ENCODE data around the gene ABHD1. TPM values are rescaled to one million over a fixed set of nuclear protein-coding genes. Genes with fewer than 3 reads are reported as not detected.

ABHD1 gene
- total and polyA plus RNA-seq, 8 donors: 0.26 to 0.99 (median 0.34) TPM; not detected in 1

DNA sequence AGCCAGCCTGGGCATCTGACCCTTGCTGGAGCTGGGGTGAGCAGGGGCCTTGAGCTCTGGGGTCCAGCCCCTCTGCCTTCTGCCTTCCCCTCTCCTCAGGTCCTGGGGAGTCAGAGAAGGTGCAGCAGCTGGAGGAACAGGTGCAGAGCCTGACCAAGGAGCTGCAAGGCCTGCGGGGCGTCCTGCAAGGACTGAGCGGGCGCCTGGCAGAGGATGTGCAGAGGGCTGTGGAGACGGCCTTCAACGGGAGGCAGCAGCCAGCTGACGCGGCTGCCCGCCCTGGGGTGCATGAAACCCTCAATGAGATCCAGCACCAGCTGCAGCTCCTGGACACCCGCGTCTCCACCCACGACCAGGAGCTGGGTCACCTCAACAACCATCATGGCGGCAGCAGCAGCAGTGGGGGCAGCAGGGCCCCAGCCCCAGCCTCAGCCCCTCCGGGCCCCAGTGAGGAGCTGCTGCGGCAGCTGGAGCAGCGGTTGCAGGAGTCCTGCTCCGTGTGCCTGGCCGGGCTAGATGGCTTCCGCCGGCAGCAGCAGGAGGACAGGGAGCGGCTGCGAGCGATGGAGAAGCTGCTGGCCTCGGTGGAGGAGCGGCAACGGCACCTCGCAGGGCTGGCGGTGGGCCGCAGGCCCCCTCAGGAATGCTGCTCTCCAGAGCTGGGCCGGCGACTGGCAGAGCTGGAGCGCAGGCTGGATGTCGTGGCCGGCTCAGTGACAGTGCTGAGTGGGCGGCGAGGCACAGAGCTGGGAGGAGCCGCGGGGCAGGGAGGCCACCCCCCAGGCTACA is 41.4 kb upstream of the ABHD1 start:
- DNase-seq: peak in 2 of 6 donors; percentile 51 to 81
- no peak overlapping the region for H3K4me3 ChIP-seq
- intact Hi-C loops (cut with DNase I): loop anchor here in 1 of 3 donors (10.0 kb wide), 1 partner anchor 117 kb away; no protein-coding TSS in a partner anchor

DNA sequence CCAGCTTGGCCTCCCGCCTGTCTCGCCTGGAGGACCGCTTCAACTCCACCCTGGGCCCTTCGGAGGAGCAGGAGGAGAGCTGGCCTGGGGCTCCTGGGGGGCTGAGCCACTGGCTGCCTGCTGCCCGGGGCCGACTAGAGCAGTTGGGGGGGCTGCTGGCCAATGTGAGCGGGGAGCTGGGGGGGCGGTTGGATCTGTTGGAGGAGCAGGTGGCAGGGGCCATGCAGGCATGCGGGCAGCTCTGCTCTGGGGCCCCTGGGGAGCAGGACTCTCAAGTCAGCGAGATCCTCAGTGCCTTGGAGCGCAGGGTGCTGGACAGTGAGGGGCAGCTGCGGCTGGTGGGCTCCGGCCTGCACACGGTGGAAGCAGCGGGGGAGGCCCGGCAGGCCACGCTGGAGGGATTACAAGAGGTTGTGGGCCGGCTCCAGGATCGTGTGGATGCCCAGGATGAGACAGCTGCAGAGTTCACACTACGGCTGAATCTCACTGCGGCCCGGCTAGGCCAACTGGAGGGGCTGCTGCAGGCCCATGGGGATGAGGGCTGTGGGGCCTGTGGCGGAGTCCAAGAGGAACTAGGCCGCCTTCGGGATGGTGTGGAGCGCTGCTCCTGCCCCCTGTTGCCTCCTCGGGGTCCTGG is 40.7 kb upstream of the ABHD1 start:
- WGBS, 2 donors: 81 to 84% methylated on average over 25 to 27 of the region's 27 CpGs
- Histone ChIP-seq H3K27me3 (no peaks in the 10 kb centered on the region), H3K4me1 (peaks cover 0 to 18% (median 0%) of the 10 kb centered on the region in 3 donors), H3K9me3 (no peaks in the 10 kb centered on the region), H3K27ac (no peak overlapping the region), H3K4me3 (no peak overlapping the region), H3K36me3 (no peaks in the 10 kb centered on the region)
- FAIRE-seq (no peak), DNase-seq (peak in 1 of 6 donors; percentile 68), ATAC-seq (no peak)
- intact Hi-C loops (cut with DNase I): loop anchor here in 1 of 3 donors (10.0 kb wide), 1 partner anchor 118 kb away; no protein-coding TSS in a partner anchor
- TF ChIP-seq, protein P1, sequence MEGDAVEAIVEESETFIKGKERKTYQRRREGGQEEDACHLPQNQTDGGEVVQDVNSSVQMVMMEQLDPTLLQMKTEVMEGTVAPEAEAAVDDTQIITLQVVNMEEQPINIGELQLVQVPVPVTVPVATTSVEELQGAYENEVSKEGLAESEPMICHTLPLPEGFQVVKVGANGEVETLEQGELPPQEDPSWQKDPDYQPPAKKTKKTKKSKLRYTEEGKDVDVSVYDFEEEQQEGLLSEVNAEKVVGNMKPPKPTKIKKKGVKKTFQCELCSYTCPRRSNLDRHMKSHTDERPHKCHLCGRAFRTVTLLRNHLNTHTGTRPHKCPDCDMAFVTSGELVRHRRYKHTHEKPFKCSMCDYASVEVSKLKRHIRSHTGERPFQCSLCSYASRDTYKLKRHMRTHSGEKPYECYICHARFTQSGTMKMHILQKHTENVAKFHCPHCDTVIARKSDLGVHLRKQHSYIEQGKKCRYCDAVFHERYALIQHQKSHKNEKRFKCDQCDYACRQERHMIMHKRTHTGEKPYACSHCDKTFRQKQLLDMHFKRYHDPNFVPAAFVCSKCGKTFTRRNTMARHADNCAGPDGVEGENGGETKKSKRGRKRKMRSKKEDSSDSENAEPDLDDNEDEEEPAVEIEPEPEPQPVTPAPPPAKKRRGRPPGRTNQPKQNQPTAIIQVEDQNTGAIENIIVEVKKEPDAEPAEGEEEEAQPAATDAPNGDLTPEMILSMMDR (IDR thresholded peaks at IDR 0.05): no peak

More for the DNA sequence above, 41.4 kb upstream of the ABHD1 start:
- TF ChIP-seq, protein P1 (IDR thresholded peaks at IDR 0.05): no peak
- Histone ChIP-seq H3K27me3 (no peaks in the 10 kb centered on the region), H3K36me3 (no peaks in the 10 kb centered on the region), H3K9me3 (no peaks in the 10 kb centered on the region), H3K27ac (no peak overlapping the region), H3K4me1 (peaks cover 0 to 13% (median 0%) of the 10 kb centered on the region in 3 donors)
- no peak for FAIRE-seq
- 86 to 89% methylated on average over 38 of the region's 38 CpGs for WGBS, 2 donors
- ATAC-seq: no peak

DNA sequence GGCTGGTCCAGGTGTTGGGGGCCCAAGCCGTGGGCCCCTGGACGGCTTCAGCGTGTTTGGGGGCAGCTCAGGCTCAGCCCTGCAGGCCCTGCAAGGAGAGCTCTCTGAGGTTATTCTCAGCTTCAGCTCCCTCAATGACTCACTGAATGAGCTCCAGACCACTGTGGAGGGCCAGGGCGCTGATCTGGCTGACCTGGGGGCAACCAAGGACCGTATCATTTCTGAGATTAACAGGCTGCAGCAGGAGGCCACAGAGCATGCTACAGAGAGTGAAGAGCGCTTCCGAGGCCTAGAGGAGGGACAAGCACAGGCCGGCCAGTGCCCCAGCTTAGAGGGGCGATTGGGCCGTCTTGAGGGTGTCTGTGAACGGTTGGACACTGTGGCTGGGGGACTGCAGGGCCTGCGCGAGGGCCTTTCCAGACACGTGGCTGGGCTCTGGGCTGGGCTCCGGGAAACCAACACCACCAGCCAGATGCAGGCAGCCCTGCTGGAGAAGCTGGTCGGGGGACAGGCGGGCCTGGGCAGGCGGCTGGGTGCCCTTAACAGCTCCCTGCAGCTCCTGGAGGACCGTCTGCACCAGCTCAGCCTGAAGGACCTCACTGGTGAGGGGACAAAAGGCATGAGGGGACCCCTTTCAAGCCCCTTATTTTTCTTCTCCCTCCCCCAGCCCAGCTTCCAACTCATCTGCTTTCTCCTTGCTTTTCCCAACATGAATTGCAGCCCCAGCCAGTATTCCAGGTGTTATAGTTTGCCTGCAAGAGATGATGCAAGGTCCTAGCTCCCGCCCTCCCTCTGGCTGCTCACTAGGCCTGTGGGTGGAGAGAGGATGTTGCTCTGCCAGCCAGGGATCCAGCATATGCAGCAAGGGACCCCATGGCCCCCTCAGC is 40.0 kb upstream of the ABHD1 start:
- intact Hi-C loops (cut with DNase I): loop anchor here in 1 of 3 donors (10.0 kb wide), 1 partner anchor 119 kb away; no protein-coding TSS in a partner anchor
- H3K27me3 ChIP-seq: no peaks in the 10 kb centered on the region
- H3K27ac ChIP-seq: no peak overlapping the region
- no peaks in the 10 kb centered on the region for H3K9me3 ChIP-seq
- TF ChIP-seq, protein P1 (IDR thresholded peaks at IDR 0.05): no peak
- H3K4me3 ChIP-seq: no peak overlapping the region
- ATAC-seq (no peak), DNase-seq (peak in 1 of 6 donors; percentile 70), FAIRE-seq (no peak)
- no peaks in the 10 kb centered on the region for H3K36me3 ChIP-seq
- WGBS, 2 donors: 78 to 80% methylated on average over 20 of the region's 20 CpGs
- peaks cover 0 to 18% (median 0%) of the 10 kb centered on the region in 3 donors for H3K4me1 ChIP-seq

DNA sequence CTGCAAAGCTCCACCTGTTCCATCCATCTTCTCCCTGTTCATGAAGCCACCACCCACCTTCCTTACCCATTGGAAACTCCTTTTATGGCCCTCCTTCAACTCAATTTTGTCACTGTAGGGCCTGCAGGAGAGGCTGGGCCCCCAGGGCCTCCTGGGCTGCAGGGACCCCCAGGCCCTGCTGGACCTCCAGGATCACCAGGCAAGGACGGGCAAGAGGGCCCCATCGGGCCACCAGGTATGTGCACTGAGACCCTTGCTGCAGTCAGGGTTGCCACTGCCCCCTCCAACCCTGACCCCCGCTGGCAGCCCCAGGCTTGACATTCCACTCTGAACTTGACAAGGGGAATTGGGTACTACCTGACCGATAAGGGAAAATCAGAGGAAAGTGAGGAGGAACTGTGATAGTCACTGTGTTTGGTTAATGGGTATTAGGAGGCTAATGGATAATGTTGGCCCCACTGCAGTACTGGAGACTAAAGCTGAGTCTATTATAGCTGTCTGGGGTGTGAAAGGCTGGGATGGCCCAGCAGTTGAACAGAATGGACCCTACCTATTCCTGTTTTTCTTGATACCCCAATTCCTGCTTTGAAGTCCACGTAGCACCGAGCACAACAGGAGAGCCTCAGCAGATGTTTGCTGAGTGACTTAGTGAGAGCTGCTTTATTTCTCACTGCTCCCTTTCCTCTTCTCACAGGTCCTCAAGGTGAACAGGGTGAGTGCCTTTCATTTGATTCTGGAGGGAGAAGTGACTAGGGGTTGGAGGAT is 39.1 kb upstream of the ABHD1 start:
- ATAC-seq (no peak), FAIRE-seq (no peak), DNase-seq (peak in 1 of 6 donors; percentile 63)
- Histone ChIP-seq H3K4me1 (peaks cover 0 to 18% (median 0%) of the 10 kb centered on the region in 3 donors), H3K27ac (no peak overlapping the region), H3K9me3 (no peaks in the 10 kb centered on the region), H3K4me3 (no peak overlapping the region), H3K27me3 (no peaks in the 10 kb centered on the region), H3K36me3 (no peaks in the 10 kb centered on the region)
- intact Hi-C loops (cut with DNase I): loop anchor here in 1 of 3 donors (10.0 kb wide), 1 partner anchor 120 kb away; no protein-coding TSS in a partner anchor
- WGBS, 2 donors: 82 to 86% methylated on average over 6 of the region's 6 CpGs
- TF ChIP-seq, protein P1 (IDR thresholded peaks at IDR 0.05): no peak

Data from pancreas (tissue), 10 donors.